K562 (cell line): ENCODE data around the gene CDC26. TPM values are rescaled to one million over a fixed set of nuclear protein-coding genes. Genes with fewer than 3 reads are reported as not detected.

ENCODE experiments used
- ATAC-seq: fragments of 200-7000 bp; cut with Tn5 transposase; 3 replicates; pipeline ENCODE4 v1.9.1; 2020; ENCODE audit warnings: moderate library complexity
- BruUV-seq: library from RNA; stranded (reverse); fragments of 400-500 nt; replicated peaks from 2 replicates; lab custom pipeline; 2021; lab: Mats Ljungman, UMichigan
- CTCF ChIA-PET: fragments of 300-600 bp; formaldehyde crosslinking; extraction: SDS; loops from one replicate; lab custom pipeline; 2021; ENCODE audit warnings: low intra/inter-chr PET ratio; lab: Yijun Ruan, JAX
- POLR2A ChIA-PET: fragments of 300-600, 350-650 bp; sonication (Branson Sonifier 250); formaldehyde crosslinking; extraction: SDS; loops from one replicate; lab custom pipeline; 2021; ENCODE audit warnings: antibody characterized with exemption, inconsistent platforms; lab: Yijun Ruan, JAX
- DNase-seq, 4 experiments: peaks; one replicate each; pipeline versions ENCODE4 v3.0.0 to v3.0.0-alpha.2; 2011 to 2018; ENCODE audit warnings: low spot score in 3 of 4, mixed read lengths in 3 of 4; ENCODE audit errors: extremely low read depth in 1 of 4
- FAIRE-seq: peaks from 2 replicates; lab custom pipeline; 2011; peaks lifted over from hg19 to GRCh38; lab: Jason Lieb, UNC
- H2AFZ ChIP-seq: 2 replicates; pipeline ENCODE4 v1.6.0; 2011; ENCODE audit warnings: low read depth, low read length, control low read depth, inconsistent platforms
- H3K27ac ChIP-seq: fragments of 200-600 bp; 3 replicates; pipeline ENCODE4 v1.8.0; 2011; ENCODE audit warnings: low read depth, mild to moderate bottlenecking, control low read depth, inconsistent platforms, low read length, moderate library complexity, mixed read lengths; ENCODE audit errors: extremely low read depth
- H3K27me3 ChIP-seq, 2 experiments: fragments of 300-600 bp in 1 of 2; 2 replicates in 1 of 2; 3 replicates in 1 of 2; pipeline versions ENCODE4 v1.6.0 to v1.8.0; 2011; ENCODE audit warnings: inconsistent platforms in 2 of 2, low read length in 2 of 2, mild to moderate bottlenecking in 1 of 2, mixed read lengths in 1 of 2, moderate library complexity in 1 of 2; ENCODE audit not compliant: control insufficient read depth in 2 of 2, insufficient read depth in 2 of 2
- H3K36me3 ChIP-seq: fragments of 300-600 bp; 3 replicates; pipeline ENCODE4 v1.8.0; 2011; ENCODE audit warnings: mild to moderate bottlenecking, low read length, inconsistent platforms; ENCODE audit not compliant: control insufficient read depth, insufficient read depth
- H3K4me1 ChIP-seq, 2 experiments: fragments of 200-600 bp in 1 of 2; replicated peaks in 1 of 2; 2 replicates in 1 of 2; 3 replicates in 1 of 2; pipeline versions ENCODE4 v1.5.1 to v1.8.0; 2011; ENCODE audit warnings: inconsistent platforms in 2 of 2, low read length in 2 of 2, mild to moderate bottlenecking in 1 of 2, mixed read lengths in 1 of 2, moderate library complexity in 1 of 2; ENCODE audit not compliant: control insufficient read depth in 2 of 2, insufficient read depth in 2 of 2
- H3K4me2 ChIP-seq: 2 replicates; pipeline ENCODE4 v1.6.1; 2011; ENCODE audit warnings: low read length, control low read depth, inconsistent platforms, mixed read lengths; ENCODE audit not compliant: insufficient read depth
- H3K4me3 ChIP-seq: fragments of 200-600 bp; sonication (generic), shearing (Covaris generic); 2 replicates; pipeline ENCODE4 v1.5.1; 2016; ENCODE audit warnings: control low read depth, inconsistent platforms
- H3K79me2 ChIP-seq: fragments of 200-600 bp; 3 replicates; pipeline ENCODE4 v1.8.0; 2011; ENCODE audit warnings: low read length, inconsistent platforms; ENCODE audit not compliant: control insufficient read depth, insufficient read depth
- H3K9ac ChIP-seq, 2 experiments: 2 replicates each; pipeline versions ENCODE4 v1.6.0 to v1.6.1; 2011; ENCODE audit warnings: low read depth in 2 of 2, low read length in 2 of 2, control low read depth in 1 of 2, inconsistent platforms in 1 of 2, mild to moderate bottlenecking in 1 of 2, mixed read lengths in 1 of 2; ENCODE audit not compliant: insufficient read depth in 1 of 2
- H3K9me1 ChIP-seq: one replicate; pipeline ENCODE4 v1.6.0; 2011; ENCODE audit warnings: inconsistent platforms, mild to moderate bottlenecking, low read length, moderate library complexity; ENCODE audit not compliant: control insufficient read depth, insufficient read depth
- H3K9me3 ChIP-seq: replicated peaks from 2 replicates; pipeline ENCODE4 v1.5.1; 2011; ENCODE audit warnings: low read depth, low read length, inconsistent platforms; ENCODE audit not compliant: control insufficient read depth, insufficient read depth
- H4K20me1 ChIP-seq: replicated peaks from 2 replicates; pipeline ENCODE4 v1.6.1; 2011; ENCODE audit warnings: low read length, inconsistent platforms, mixed read lengths; ENCODE audit not compliant: control insufficient read depth, insufficient read depth
- BACH1 ChIP-seq: fragments of 200-800 bp; sonication (Bioruptor generic); IDR thresholded peaks from 2 replicates; pipeline ENCODE4 v1.6.1; 2016; ENCODE audit warnings: missing genetic modification characterization, missing compliant biosample characterization
- HES1 ChIP-seq: fragments of 450-650 bp; IDR thresholded peaks from 2 replicates; pipeline ENCODE4 v1.6.1; 2016; ENCODE audit warnings: low read depth, mild to moderate bottlenecking, moderate library complexity
- IFI16 ChIP-seq: fragments of 250-450 bp; sonication (Bioruptor Pico); IDR thresholded peaks from 2 replicates; pipeline ENCODE4 v2.1.2; 2022; ENCODE audit warnings: mild to moderate bottlenecking, inconsistent platforms
- SFPQ ChIP-seq: fragments of 200-400 bp; formaldehyde crosslinking; IDR thresholded peaks from 2 replicates; pipeline ENCODE4 v1.6.1; 2017; ENCODE audit warnings: mild to moderate bottlenecking, low read depth, low read length, moderate library complexity
- STAT5B ChIP-seq: fragments of 250-450 bp; sonication (Bioruptor Pico); IDR thresholded peaks from 2 replicates; pipeline ENCODE4 v1.8.0; 2021; ENCODE audit warnings: mild to moderate bottlenecking, inconsistent platforms
- ZNF318 ChIP-seq, 2 experiments: fragments of 450-650 bp; IDR thresholded peaks; 2 replicates each; pipeline ENCODE4 v1.6.1; 2016; ENCODE audit warnings: mild to moderate bottlenecking in 2 of 2, borderline replicate concordance in 1 of 2, low read depth in 1 of 2, moderate library complexity in 1 of 2
- WGBS: fragments of 100-300 bp; shearing (Covaris generic); methylation state at CpG from one replicate; pipeline ENCODE4 v1.1.6; 2016; ENCODE audit warnings: low coverage, mixed read lengths; ENCODE audit not compliant: insufficient coverage; ENCODE audit errors: missing lambda C conversion rate; 5-methylcytosine and 5-hydroxymethylcytosine counted together
- in situ Hi-C: fragments of 300-500 bp; cut with MboI; formaldehyde crosslinking; loops from 4 replicates; pipeline ENCODE4 v1.15.0; 2018; ENCODE audit warnings: inconsistent platforms, mixed read lengths
- intact Hi-C: fragments of 100-400 bp; cut with micrococcal nuclease; formaldehyde crosslinking; loops from 2 replicates; pipeline ENCODE4 v1.14.2; 2022
- polyA plus RNA-seq, 8 experiments: library from polyadenylated mRNA; depleted of rRNA in 4 of 8; stranded (reverse) in 5 of 8; unstranded in 3 of 8; fragments of >200 nt; fragmentation: Nextera tagmentation in 2 of 8; fragmentation: Illumina TruSeq in 1 of 8; extraction: Ambion mirVana in 2 of 8; extraction: Trizol in 1 of 8; gene quantifications; 2 replicates each; pipeline versions ENCODE4 v1.2.1 to v1.2.3, GENCODE V29; 2011 to 2014; ENCODE audit warnings: inconsistent platforms in 1 of 8, missing spikeins in 1 of 8
- total RNA-seq, 7 experiments: library from RNA; depleted of rRNA in 6 of 7; stranded (reverse); fragments of >200 nt in 6 of 7; fragmentation: Illumina TruSeq in 2 of 7; extraction: Trizol in 2 of 7; gene quantifications; 2 replicates each; pipeline versions ENCODE4 v1.2.1 to v1.2.3, GENCODE V29; 2011 to 2021; ENCODE audit warnings: low replicate concordance in 1 of 7

CDC26 gene
- total and polyA plus RNA-seq, 9 of the 15 experiments (the other 6 are each of a cell fraction or from before 2014, with no cell fraction given): 33.0 to 147 (median 60.0) TPM

- TF ChIP-seq BACH1 (tag): no peak
These were observed 30.8 kb downstream of the CDC26 start (continued) for GRCh38 chr9:113244556-113244955.

GRCh38 chr9:113241161-113241560 lies 34.2 kb downstream of the CDC26 start:
- in situ Hi-C loops: no loop called here
- no TSS peak for BruUV-seq

More at GRCh38 chr9:113241161-113241560, 34.2 kb downstream of the CDC26 start:
- H3K36me3 ChIP-seq: 0 out of 3 replicates have a peak, but pooled peaks cover 2% of the 10 kb centered on the region
- no peak for ATAC-seq
- H3K9ac ChIP-seq: no peak overlapping the region
- TF ChIP-seq ZNF318 (IDR thresholded peaks at IDR 0.05; ENCODE audit: borderline replicate concordance in 1 of 2, low read depth in 1 of 2): no peak
- no peak for TF ChIP-seq SFPQ
- TF ChIP-seq STAT5B: no peak
- no peak for TF ChIP-seq HES1
- no peak for TF ChIP-seq IFI16 (CRISPR knock-in tag)
- TF ChIP-seq, all 486 proteins: peak for 0
- intact Hi-C loops: no loop called here
- FAIRE-seq: no peak
- no peak overlapping the region for H3K4me2 ChIP-seq
- no peak overlapping the region for H3K27ac ChIP-seq
- CTCF ChIA-PET: no interaction called here
- H3K27me3 ChIP-seq: no peaks in the 10 kb centered on the region
- WGBS: 93% methylated on average over 2 of the region's 2 CpGs
- peaks cover 8% of the 10 kb centered on the region; the same call in 2 of the 3 replicates for H3K79me2 ChIP-seq
- H3K4me3 ChIP-seq: no peak overlapping the region
- H2AFZ ChIP-seq: no peak overlapping the region
- POLR2A ChIA-PET: interaction anchor here (0.9 to 3.0 kb wide), 4 partner anchors 9 to 72 kb away, joined by 3 to 23 read pairs (median 3); partner anchors contain the start of genes FKBP15 and SLC31A1
- no peak for DNase-seq
- no peaks in the 10 kb centered on the region for H3K9me3 ChIP-seq
- H4K20me1 ChIP-seq: 0 out of 2 replicates have a peak, but pooled peaks cover 5% of the 10 kb centered on the region
- peaks cover 3% of the 10 kb centered on the region in 2 experiments; a peak in 2 of 5 replicates for H3K4me1 ChIP-seq
- H3K9me1 ChIP-seq: no peaks in the 10 kb centered on the region
